Measurements from ENCODE around the gene KLHL7.
"Not testable (repeated sequence)": the region's sequence is repeated elsewhere in the genome, so short reads cannot be mapped to it uniquely, and the experiment has no call there.

Gene KLHL7

GRCh38 chr7:23120106-23120505, 14.5 kb downstream of the KLHL7 start:
- H3K36me3 ChIP-seq (ENCODE audit: control insufficient read depth, insufficient read depth, low read length), result no peaks in the 10 kb centered on the region
- TF ChIP-seq, protein P1, sequence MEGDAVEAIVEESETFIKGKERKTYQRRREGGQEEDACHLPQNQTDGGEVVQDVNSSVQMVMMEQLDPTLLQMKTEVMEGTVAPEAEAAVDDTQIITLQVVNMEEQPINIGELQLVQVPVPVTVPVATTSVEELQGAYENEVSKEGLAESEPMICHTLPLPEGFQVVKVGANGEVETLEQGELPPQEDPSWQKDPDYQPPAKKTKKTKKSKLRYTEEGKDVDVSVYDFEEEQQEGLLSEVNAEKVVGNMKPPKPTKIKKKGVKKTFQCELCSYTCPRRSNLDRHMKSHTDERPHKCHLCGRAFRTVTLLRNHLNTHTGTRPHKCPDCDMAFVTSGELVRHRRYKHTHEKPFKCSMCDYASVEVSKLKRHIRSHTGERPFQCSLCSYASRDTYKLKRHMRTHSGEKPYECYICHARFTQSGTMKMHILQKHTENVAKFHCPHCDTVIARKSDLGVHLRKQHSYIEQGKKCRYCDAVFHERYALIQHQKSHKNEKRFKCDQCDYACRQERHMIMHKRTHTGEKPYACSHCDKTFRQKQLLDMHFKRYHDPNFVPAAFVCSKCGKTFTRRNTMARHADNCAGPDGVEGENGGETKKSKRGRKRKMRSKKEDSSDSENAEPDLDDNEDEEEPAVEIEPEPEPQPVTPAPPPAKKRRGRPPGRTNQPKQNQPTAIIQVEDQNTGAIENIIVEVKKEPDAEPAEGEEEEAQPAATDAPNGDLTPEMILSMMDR (IDR thresholded peaks at IDR 0.05; ENCODE audit: insufficient read depth, low read length, poor library complexity, severe bottlenecking), result no peak
- H3K4me3 ChIP-seq (replicated peaks; ENCODE audit: low read depth, low read length), result no peak overlapping the region
- no peaks in the 10 kb centered on the region for H3K27me3 ChIP-seq (replicated peaks; ENCODE audit: control insufficient read depth, insufficient read depth, low read length)
- DNase-seq (ENCODE audit: extremely low read depth, insufficient read length), result no peak

- H3K36me3 ChIP-seq (ENCODE audit: control insufficient read depth, insufficient read depth, low read length), result no peaks in the 10 kb centered on the region
- TF ChIP-seq, protein P1 (IDR thresholded peaks at IDR 0.05; ENCODE audit: insufficient read depth, low read length, poor library complexity, severe bottlenecking), result no peak
- DNase-seq (ENCODE audit: extremely low read depth, insufficient read length), result no peak
- H3K27me3 ChIP-seq (replicated peaks; ENCODE audit: control insufficient read depth, insufficient read depth, low read length), result no peaks in the 10 kb centered on the region
- no peak overlapping the region for H3K4me3 ChIP-seq (replicated peaks; ENCODE audit: low read depth, low read length)
Observed at GRCh38 chr7:23121165-23121564, 15.6 kb downstream of the KLHL7 start.

DNA sequence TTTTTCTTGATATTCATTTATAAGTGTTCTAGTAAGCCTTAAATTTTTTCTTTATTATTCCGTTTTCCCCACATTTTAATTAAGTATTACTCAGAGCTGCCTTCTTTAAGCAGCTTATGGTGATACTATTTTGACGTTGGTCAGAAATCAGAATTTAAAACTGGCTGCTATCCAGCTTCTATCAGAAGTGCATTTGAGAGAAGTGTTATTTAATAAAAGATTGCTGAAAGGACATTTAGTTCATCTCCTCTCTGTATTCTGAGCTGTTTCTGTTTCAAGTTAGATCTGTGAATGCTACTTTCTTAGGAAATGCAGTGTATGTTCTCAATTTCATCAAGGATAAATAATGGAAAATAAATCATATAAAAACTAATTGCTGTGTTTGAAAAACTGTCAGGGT, 17.4 kb downstream of the KLHL7 start:
- Histone ChIP-seq H3K4me3 (replicated peaks; ENCODE audit: low read depth, low read length) (no peak overlapping the region), H3K36me3 (ENCODE audit: control insufficient read depth, insufficient read depth, low read length) (no peaks in the 10 kb centered on the region), H3K27me3 (replicated peaks; ENCODE audit: control insufficient read depth, insufficient read depth, low read length) (no peaks in the 10 kb centered on the region)
- DNase-seq (ENCODE audit: extremely low read depth, insufficient read length), result no peak
- TF ChIP-seq, protein P1 (IDR thresholded peaks at IDR 0.05; ENCODE audit: insufficient read depth, low read length, poor library complexity, severe bottlenecking), result no peak

DNA sequence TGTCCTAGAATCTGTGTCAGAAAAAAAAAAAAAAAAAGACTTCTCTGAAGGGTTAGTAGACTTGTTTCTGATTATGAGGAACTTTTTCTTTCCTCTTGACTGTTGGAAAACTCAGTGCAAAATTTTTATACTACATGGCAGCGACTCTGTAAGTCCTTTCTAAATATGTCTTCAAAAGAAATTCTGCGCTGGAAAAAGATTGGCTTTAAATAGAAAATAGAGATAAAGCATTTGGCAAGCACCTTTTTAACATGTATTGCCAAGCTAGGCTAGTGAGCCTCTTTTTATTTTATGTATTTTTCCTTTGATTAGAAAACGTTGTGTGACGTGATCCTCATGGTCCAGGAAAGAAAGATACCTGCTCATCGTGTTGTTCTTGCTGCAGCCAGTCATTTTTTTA, 17.9 kb downstream of the KLHL7 start:
- TF ChIP-seq, protein P1 (IDR thresholded peaks at IDR 0.05; ENCODE audit: insufficient read depth, low read length, poor library complexity, severe bottlenecking), result no peak
- H3K27me3 ChIP-seq (replicated peaks; ENCODE audit: control insufficient read depth, insufficient read depth, low read length), result no peaks in the 10 kb centered on the region
- H3K36me3 ChIP-seq (ENCODE audit: control insufficient read depth, insufficient read depth, low read length), result no peaks in the 10 kb centered on the region
- no peak overlapping the region for H3K4me3 ChIP-seq (replicated peaks; ENCODE audit: low read depth, low read length)
- DNase-seq (ENCODE audit: extremely low read depth, insufficient read length), result no peak

- no peak overlapping the region for H3K4me3 ChIP-seq (replicated peaks; ENCODE audit: low read depth, low read length)
- DNase-seq (ENCODE audit: extremely low read depth, insufficient read length), result no peak
- no peaks in the 10 kb centered on the region for H3K36me3 ChIP-seq (ENCODE audit: control insufficient read depth, insufficient read depth, low read length)
- H3K27me3 ChIP-seq (replicated peaks; ENCODE audit: control insufficient read depth, insufficient read depth, low read length), result no peaks in the 10 kb centered on the region
- TF ChIP-seq, protein P1 (IDR thresholded peaks at IDR 0.05; ENCODE audit: insufficient read depth, low read length, poor library complexity, severe bottlenecking), result no peak
Observed at GRCh38 chr7:23129036-23129435, 23.5 kb downstream of the KLHL7 start.

DNA sequence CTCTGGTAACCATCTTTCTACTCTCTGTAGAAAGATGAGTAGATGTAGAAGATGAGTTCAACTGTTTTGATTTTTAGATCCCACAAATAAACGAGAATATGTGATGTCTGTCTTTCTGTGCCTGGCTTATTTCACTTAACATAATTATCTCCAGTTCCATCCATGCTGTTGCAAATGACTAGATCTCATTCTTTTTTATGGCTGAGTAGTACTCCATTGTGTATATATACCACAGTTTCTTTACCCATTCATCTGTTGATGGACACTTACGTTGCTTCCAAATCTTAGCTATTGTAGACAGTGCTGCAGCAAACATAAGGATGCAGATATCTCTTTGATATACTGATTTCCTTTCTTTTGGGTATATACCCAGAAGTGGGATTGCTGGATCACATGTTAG, 26.2 kb downstream of the KLHL7 start:
- not testable (repeated sequence) for H3K4me3 ChIP-seq (replicated peaks; ENCODE audit: low read depth, low read length); DNase-seq (ENCODE audit: extremely low read depth, insufficient read length); H3K36me3 ChIP-seq (ENCODE audit: control insufficient read depth, insufficient read depth, low read length); H3K27me3 ChIP-seq (replicated peaks; ENCODE audit: control insufficient read depth, insufficient read depth, low read length)
